ENCODE data around the gene PVR. TPM values are rescaled to one million over a fixed set of nuclear protein-coding genes. Genes with fewer than 3 reads are reported as not detected.

The PVR gene
- total RNA-seq, 6 donors from 2014 or later = 40.5 to 89.7 (median 44.2) TPM

GRCh38 chr19:44675521-44675920, 31.8 kb downstream of the PVR start:
- TF ChIP-seq POLR2AphosphoS5 (IDR thresholded peaks at IDR 0.05) (no peak), POLR2A (IDR thresholded peaks at IDR 0.05) (no peak), EP300 (IDR thresholded peaks at IDR 0.05) (no peak), CTCF (IDR thresholded peaks at IDR 0.05) (no peak)
- Histone ChIP-seq H3K4me3 (no peak overlapping the region), H3K27ac (no peak overlapping the region), H3K36me3 (peaks cover 0 to 22% (median 1%) of the 10 kb centered on the region in 4 donors), H3K4me1 (peaks cover 0 to 6% (median 3%) of the 10 kb centered on the region in 4 donors), H3K9me3 (no peaks in the 10 kb centered on the region), H3K27me3 (no peaks in the 10 kb centered on the region)
- DNase-seq = no peak
- no peak for ATAC-seq (ENCODE audit: low FRiP score in 2 of 2)
- WGBS, 2 donors = 93 to 97% methylated on average over 6 of the region's 6 CpGs

DNA sequence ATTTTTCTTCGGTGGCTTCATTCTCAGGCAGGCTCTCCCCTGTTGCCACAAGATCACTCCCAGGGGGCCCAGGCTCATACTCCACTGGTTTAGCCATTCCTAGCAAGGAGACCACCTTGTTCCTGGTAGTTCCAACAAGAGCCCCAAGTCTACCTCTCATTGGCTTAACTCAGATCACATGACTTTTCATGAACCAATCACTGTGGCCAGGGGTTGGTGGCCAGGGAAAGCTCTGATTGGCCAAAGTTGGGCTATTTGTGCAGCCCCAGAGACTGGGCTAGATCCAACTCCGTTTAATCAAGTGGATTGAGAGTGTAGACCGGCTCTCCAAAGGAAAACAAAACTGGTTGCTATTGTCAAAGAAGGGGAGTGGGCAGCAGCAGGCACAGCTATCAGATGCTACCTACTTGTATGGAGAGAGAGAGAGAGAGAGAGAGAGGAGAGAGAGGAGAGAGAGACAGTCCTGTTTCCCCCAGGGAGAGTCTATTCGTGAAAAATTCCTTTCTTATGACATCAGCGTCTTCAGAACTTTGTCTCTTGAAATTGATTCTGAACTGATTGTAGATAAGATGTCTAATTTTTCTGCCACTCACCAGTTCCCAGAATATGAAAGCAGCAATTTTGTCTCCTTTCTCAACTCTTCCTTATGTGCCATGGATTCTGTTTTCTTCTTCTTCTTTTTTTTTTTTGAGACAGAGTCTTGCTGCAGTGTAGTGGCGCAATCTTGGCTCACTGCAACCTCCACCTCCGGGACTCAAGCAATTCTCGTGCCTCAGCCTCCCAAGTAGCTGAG, 33.5 kb downstream of the PVR start:
- WGBS, 2 donors = 51 to 53% methylated on average over 8 of the region's 8 CpGs
- peaks cover 0 to 6% (median 3%) of the 10 kb centered on the region in 4 donors for H3K4me1 ChIP-seq
- H3K4me3 ChIP-seq = no peak overlapping the region
- TF ChIP-seq CTCF (IDR thresholded peaks at IDR 0.05) (no peak), EP300 (IDR thresholded peaks at IDR 0.05) (no peak), POLR2A (IDR thresholded peaks at IDR 0.05) (no peak), POLR2AphosphoS5 (IDR thresholded peaks at IDR 0.05) (no peak)
- ATAC-seq (ENCODE audit: low FRiP score in 2 of 2) = no peak
- peaks cover 0 to 32% (median 1%) of the 10 kb centered on the region in 4 donors for H3K36me3 ChIP-seq
- DNase-seq = no peak
- H3K27me3 ChIP-seq = no peaks in the 10 kb centered on the region
- no peaks in the 10 kb centered on the region for H3K9me3 ChIP-seq
- H3K27ac ChIP-seq = peak overlapping the region in 1 of 4 donors; percentile 31

GRCh38 chr19:44680536-44680935, 36.8 kb downstream of the PVR start:
- Histone ChIP-seq H3K4me3 (no peak overlapping the region), H3K27me3 (no peaks in the 10 kb centered on the region), H3K4me1 (peaks cover 12 to 28% (median 20%) of the 10 kb centered on the region in 4 donors), H3K27ac (no peak overlapping the region), H3K9me3 (no peaks in the 10 kb centered on the region), H3K36me3 (peaks cover 0 to 32% (median 1%) of the 10 kb centered on the region in 4 donors)
- TF ChIP-seq POLR2A (IDR thresholded peaks at IDR 0.05) (no peak), POLR2AphosphoS5 (IDR thresholded peaks at IDR 0.05) (no peak), CTCF (IDR thresholded peaks at IDR 0.05) (no peak), EP300 (IDR thresholded peaks at IDR 0.05) (no peak)
- DNase-seq (no peak), ATAC-seq (ENCODE audit: low FRiP score in 2 of 2) (no peak)

DNA sequence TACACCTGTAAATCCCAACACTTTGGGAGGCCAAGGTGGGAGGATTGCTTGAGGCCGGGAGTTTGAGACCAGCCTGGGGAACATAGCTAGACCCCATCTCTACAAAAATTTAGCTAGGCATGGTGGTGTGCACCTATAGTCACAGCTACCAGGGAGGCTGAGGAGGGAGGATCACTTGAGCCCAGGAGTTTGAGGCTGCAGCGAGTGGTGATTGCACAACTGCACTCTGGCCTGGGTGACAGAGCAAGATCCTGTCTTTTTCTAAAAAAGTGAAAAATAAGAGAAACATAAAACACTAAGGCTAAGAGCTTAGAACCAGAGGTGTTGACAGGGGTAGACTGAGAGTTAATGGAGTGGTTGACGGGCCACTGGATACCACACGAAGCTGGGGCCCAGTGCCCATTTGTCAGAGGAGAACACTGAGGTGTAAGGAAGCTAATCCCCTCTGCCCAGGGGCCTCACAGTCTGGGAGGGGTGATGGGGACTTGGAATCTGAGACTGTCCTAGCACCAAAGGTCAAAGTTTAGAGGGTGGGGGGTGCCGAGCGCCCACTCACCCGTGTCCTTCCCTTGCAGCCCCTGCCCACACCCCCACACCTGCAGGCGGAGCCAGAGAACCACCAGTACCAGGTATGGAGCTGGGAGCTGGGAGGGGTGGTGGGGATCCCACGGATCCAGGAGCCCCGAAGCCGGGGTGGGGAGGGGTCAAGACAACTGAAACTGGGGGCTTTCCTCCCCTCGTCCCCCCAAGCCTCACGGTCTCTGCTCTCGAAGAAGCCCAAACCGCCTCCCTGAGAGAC, 38.5 kb downstream of the PVR start:
- H3K27ac ChIP-seq = no peak overlapping the region
- 82 to 91% methylated on average over 6 to 15 of the region's 15 CpGs for WGBS, 2 donors
- no peak for ATAC-seq (ENCODE audit: low FRiP score in 2 of 2)

More for the DNA sequence above, 38.5 kb downstream of the PVR start:
- H3K27me3 ChIP-seq = no peaks in the 10 kb centered on the region
- peaks cover 0 to 26% (median 1%) of the 10 kb centered on the region in 4 donors for H3K36me3 ChIP-seq
- no peaks in the 10 kb centered on the region for H3K9me3 ChIP-seq
- peaks cover 16 to 43% (median 33%) of the 10 kb centered on the region in 4 donors for H3K4me1 ChIP-seq
- H3K4me3 ChIP-seq = no peak overlapping the region
- DNase-seq = peak in 1 of 2 donors; percentile 43
- TF ChIP-seq POLR2AphosphoS5 (IDR thresholded peaks at IDR 0.05) = no peak
- no peak for TF ChIP-seq EP300 (IDR thresholded peaks at IDR 0.05)
- TF ChIP-seq CTCF (IDR thresholded peaks at IDR 0.05) = no peak
- TF ChIP-seq POLR2A (IDR thresholded peaks at IDR 0.05) = no peak
